Fibroblast of lung (primary cell): ENCODE measurements around the gene CLEC4G. TPM values are rescaled to one million over a fixed set of nuclear protein-coding genes. Genes with fewer than 3 reads are reported as not detected.

Experiments
- DNase-seq, 2 donors: peaks; one replicate each; pipeline versions ENCODE4 v3.0.0 to v3.0.0-alpha.2; 2010; ENCODE audit warnings: low read depth in 2 of 2
- H2AFZ ChIP-seq: 2 replicates; pipeline ENCODE4 v1.5.1; 2012; ENCODE audit warnings: low read length, control low read depth, inconsistent platforms
- H3K27ac ChIP-seq: 2 replicates; pipeline ENCODE4 v1.5.1; 2011; ENCODE audit warnings: low read length, control low read depth; ENCODE audit not compliant: insufficient read depth
- H3K27me3 ChIP-seq: 2 replicates; pipeline ENCODE4 v1.5.1; 2011; ENCODE audit warnings: mild to moderate bottlenecking, low read length; ENCODE audit not compliant: control insufficient read depth, insufficient read depth
- H3K36me3 ChIP-seq: 2 replicates; pipeline ENCODE4 v1.5.1; 2011; ENCODE audit warnings: low read length; ENCODE audit not compliant: control insufficient read depth, insufficient read depth
- H3K4me1 ChIP-seq: 2 replicates; pipeline ENCODE4 v1.5.1; 2011; ENCODE audit warnings: low read length; ENCODE audit not compliant: control insufficient read depth, insufficient read depth; ENCODE audit errors: extremely low read depth
- H3K4me2 ChIP-seq: 2 replicates; pipeline ENCODE4 v1.5.1; 2011; ENCODE audit warnings: low read length, control low read depth; ENCODE audit not compliant: insufficient read depth; ENCODE audit errors: extremely low read depth
- H3K4me3 ChIP-seq, 4 experiments: fragments of 200-600 bp in 1 of 4; sonication (generic) in 1 of 4; replicated peaks in 1 of 4; 2 replicates each; pipeline ENCODE4 v1.5.1; 2011 to 2016; ENCODE audit warnings: low read length in 4 of 4, low read depth in 3 of 4, mild to moderate bottlenecking in 3 of 4, control low read depth in 2 of 4, inconsistent platforms in 1 of 4, mixed read lengths in 1 of 4; ENCODE audit not compliant: insufficient read depth in 1 of 4; ENCODE audit errors: control extremely low read depth in 1 of 4
- H3K79me2 ChIP-seq: 2 replicates; pipeline ENCODE4 v1.5.1; 2012; ENCODE audit warnings: mild to moderate bottlenecking, low read length, inconsistent platforms; ENCODE audit not compliant: control insufficient read depth, insufficient read depth
- H3K9ac ChIP-seq: 2 replicates; pipeline ENCODE4 v1.5.1; 2011; ENCODE audit warnings: mild to moderate bottlenecking, low read length, control low read depth; ENCODE audit not compliant: insufficient read depth
- H3K9me3 ChIP-seq: 2 replicates; pipeline ENCODE4 v1.5.1; 2012; ENCODE audit warnings: low read depth, low read length; ENCODE audit not compliant: control insufficient read depth, insufficient read depth
- H4K20me1 ChIP-seq: 2 replicates; pipeline ENCODE4 v1.5.1; 2011; ENCODE audit warnings: low read length; ENCODE audit not compliant: control insufficient read depth, insufficient read depth; ENCODE audit errors: extremely low read depth
- CTCF ChIP-seq, 2 donors: IDR thresholded peaks in 1 of 2; conservative IDR thresholded peaks in 1 of 2; 1 replicate in 1 of 2; 2 replicates in 1 of 2; pipeline ENCODE4 v1.5.1; 2011 to 2012; ENCODE audit warnings: low read length in 2 of 2, control low read depth in 1 of 2, inconsistent platforms in 1 of 2, low read depth in 1 of 2, mild to moderate bottlenecking in 1 of 2
- EZH2 ChIP-seq: IDR thresholded peaks from 2 replicates; pipeline ENCODE4 v1.5.1; 2012; ENCODE audit warnings: low read length, control low read depth, mild to moderate bottlenecking; ENCODE audit errors: missing control alignments
- polyA plus RNA-seq, 2 donors: library from polyadenylated mRNA; depleted of rRNA in 1 of 2; stranded (reverse) in 1 of 2; unstranded in 1 of 2; fragments of >200 nt; gene quantifications; 2 replicates each; pipeline ENCODE4 v1.2.1, GENCODE V29; 2011 to 2012; ENCODE audit warnings: missing spikeins in 1 of 2
- total RNA-seq: library from RNA; depleted of rRNA; stranded (reverse); fragments of >200 nt; gene quantifications from 2 replicates; pipeline ENCODE4 v1.2.1, GENCODE V29; 2014

The CLEC4G gene
- total and polyA plus RNA-seq, 2 donors (not counting 1 experiment from before 2014, with no cell fraction given) = not detected

GRCh38 chr19:7679771-7680605 is 51.9 kb downstream of the CLEC4G start:
- Histone ChIP-seq H3K9ac (no peak overlapping the region), H4K20me1 (no peaks in the 10 kb centered on the region), H3K4me2 (peak overlapping the region; percentile 67), H3K27ac (no peak overlapping the region), H3K4me1 (no peaks in the 10 kb centered on the region), H3K79me2 (peaks cover 7% of the 10 kb centered on the region), H3K4me3 (peak overlapping the region in 2 of 4 experiments; percentile 30 to 46), H2AFZ (peak overlapping the region; percentile 57), H3K27me3 (peaks cover 2% of the 10 kb centered on the region), H3K36me3 (peaks cover 4% of the 10 kb centered on the region), H3K9me3 (no peaks in the 10 kb centered on the region)
- TF ChIP-seq EZH2 (no peak), CTCF (conservative IDR thresholded peaks at IDR 0.05 in 1 of 2, IDR thresholded peaks at IDR 0.05 in 1 of 2; ENCODE audit: low read depth in 1 of 2, low read length in 2 of 2) (no peak)
- no peak for DNase-seq

- Histone ChIP-seq H2AFZ (no peak overlapping the region), H3K9me3 (no peaks in the 10 kb centered on the region), H3K36me3 (peaks cover 4% of the 10 kb centered on the region), H3K27me3 (peaks cover 2% of the 10 kb centered on the region), H3K9ac (no peak overlapping the region), H4K20me1 (no peaks in the 10 kb centered on the region), H3K4me1 (no peaks in the 10 kb centered on the region), H3K4me2 (no peak overlapping the region), H3K27ac (no peak overlapping the region), H3K79me2 (peaks cover 7% of the 10 kb centered on the region), H3K4me3 (no peak overlapping the region)
- TF ChIP-seq EZH2 = no peak
- no peak for TF ChIP-seq CTCF (conservative IDR thresholded peaks at IDR 0.05 in 1 of 2, IDR thresholded peaks at IDR 0.05 in 1 of 2; ENCODE audit: low read depth in 1 of 2, low read length in 2 of 2)
- no peak for DNase-seq
These were observed 52.7 kb downstream of the CLEC4G start for GRCh38 chr19:7678971-7679751.

Other genes starting within 250 kb of the CLEC4G start
- 3.8 and 3.9 TPM in 2 replicates for gene PEX11G, start 243.1 kb downstream of the CLEC4G start, total RNA-seq
- gene PEX11G, start 243.1 kb downstream of the CLEC4G start, polyA plus RNA-seq = 1.2 and 1.5 TPM in 2 replicates
- gene ZNF358, start 216.0 kb downstream of the CLEC4G start, total RNA-seq = 16.2 and 16.7 TPM in 2 replicates
- 24.0 and 26.8 TPM in 2 replicates for gene ZNF358, start 216.0 kb downstream of the CLEC4G start, polyA plus RNA-seq
- 3.9 and 4.0 TPM in 2 replicates for gene MCOLN1, start 209.5 kb downstream of the CLEC4G start, total RNA-seq
- 15.1 and 20.5 TPM in 2 replicates for gene MCOLN1, start 209.5 kb downstream of the CLEC4G start, polyA plus RNA-seq
- gene PNPLA6, start 196.4 kb downstream of the CLEC4G start, total RNA-seq = 61.9 and 89.2 TPM in 2 replicates
- 20.9 and 34.2 TPM in 2 replicates for gene PNPLA6, start 196.4 kb downstream of the CLEC4G start, polyA plus RNA-seq
- gene CAMSAP3, start 136.2 kb downstream of the CLEC4G start, total RNA-seq = not detected in 2 replicates
- not detected in 2 replicates for gene CAMSAP3, start 136.2 kb downstream of the CLEC4G start, polyA plus RNA-seq
- gene XAB2, start 102.6 kb downstream of the CLEC4G start, total RNA-seq = 19.0 and 28.2 TPM in 2 replicates
- 12.5 and 16.5 TPM in 2 replicates for gene XAB2, start 102.6 kb downstream of the CLEC4G start, polyA plus RNA-seq
- 15.7 and 16.9 TPM in 2 replicates for gene PET100, start 102.3 kb downstream of the CLEC4G start, total RNA-seq
- 37.5 and 38.8 TPM in 2 replicates for gene PET100, start 102.3 kb downstream of the CLEC4G start, polyA plus RNA-seq
- gene PCP2, start 98.4 kb downstream of the CLEC4G start, total RNA-seq = not detected in 2 replicates
- not detected in 2 replicates for gene PCP2, start 98.4 kb downstream of the CLEC4G start, polyA plus RNA-seq
- gene STXBP2, start 95.0 kb downstream of the CLEC4G start, total RNA-seq = 2.8 and 4.6 TPM in 2 replicates
- 4.6 and 5.3 TPM in 2 replicates for gene STXBP2, start 95.0 kb downstream of the CLEC4G start, polyA plus RNA-seq
- gene RETN, start 63.1 kb downstream of the CLEC4G start, total RNA-seq = not detected in 2 replicates
- gene RETN, start 63.1 kb downstream of the CLEC4G start, polyA plus RNA-seq = not detected in 2 replicates
- gene MCEMP1, start 55.0 kb downstream of the CLEC4G start, total RNA-seq = not detected in 2 replicates
- not detected in 2 replicates for gene MCEMP1, start 55.0 kb downstream of the CLEC4G start, polyA plus RNA-seq
- gene TRAPPC5, start 51.3 kb downstream of the CLEC4G start, total RNA-seq = 49.6 and 103 TPM in 2 replicates
- 19.4 and 22.2 TPM in 2 replicates for gene TRAPPC5, start 51.3 kb downstream of the CLEC4G start, polyA plus RNA-seq
- not detected in 2 replicates for gene FCER2, start 30.0 kb downstream of the CLEC4G start, total RNA-seq
- not detected in 2 replicates for gene FCER2, start 30.0 kb downstream of the CLEC4G start, polyA plus RNA-seq
- gene CD209, start 15.4 kb upstream of the CLEC4G start, total RNA-seq = not detected in 2 replicates
- not detected in 2 replicates for gene CD209, start 15.4 kb upstream of the CLEC4G start, polyA plus RNA-seq
- gene CLEC4M, start 31.1 kb upstream of the CLEC4G start, total RNA-seq = not detected in 2 replicates
- not detected in 2 replicates for gene CLEC4M, start 31.1 kb upstream of the CLEC4G start, polyA plus RNA-seq
- gene EVI5L, start 98.1 kb upstream of the CLEC4G start, total RNA-seq = 13.4 and 16.5 TPM in 2 replicates
- gene EVI5L, start 98.1 kb upstream of the CLEC4G start, polyA plus RNA-seq = 8.8 and 10.4 TPM in 2 replicates
- under 0.01 TPM in 1 of 2 replicates, not detected in the other for gene PRR36, start 142.3 kb upstream of the CLEC4G start, total RNA-seq
- gene PRR36, start 142.3 kb upstream of the CLEC4G start, polyA plus RNA-seq = not detected in 2 replicates
- gene LRRC8E, start 156.4 kb upstream of the CLEC4G start, total RNA-seq = 2.6 and 3.0 TPM in 2 replicates
- 3.5 and 3.7 TPM in 2 replicates for gene LRRC8E, start 156.4 kb upstream of the CLEC4G start, polyA plus RNA-seq
- gene MAP2K7, start 171.8 kb upstream of the CLEC4G start, total RNA-seq = 8.7 and 10.4 TPM in 2 replicates
- 7.8 and 8.5 TPM in 2 replicates for gene MAP2K7, start 171.8 kb upstream of the CLEC4G start, polyA plus RNA-seq
- gene TGFBR3L, start 182.7 kb upstream of the CLEC4G start, total RNA-seq = 1.0 and 1.3 TPM in 2 replicates
- 0.35 TPM in 1 of 2 replicates, not detected in the other for gene TGFBR3L, start 182.7 kb upstream of the CLEC4G start, polyA plus RNA-seq
- gene SNAPC2, start 188.2 kb upstream of the CLEC4G start, total RNA-seq = 11.4 and 12.8 TPM in 2 replicates
- gene SNAPC2, start 188.2 kb upstream of the CLEC4G start, polyA plus RNA-seq = 13.4 and 15.6 TPM in 2 replicates
- 0.66 and 0.77 TPM in 2 replicates for gene CTXN1, start 194.0 kb upstream of the CLEC4G start, total RNA-seq
- gene CTXN1, start 194.0 kb upstream of the CLEC4G start, polyA plus RNA-seq = 0.85 and 1.1 TPM in 2 replicates
- gene TIMM44, start 211.6 kb upstream of the CLEC4G start, total RNA-seq = 53.9 and 56.1 TPM in 2 replicates
- gene TIMM44, start 211.6 kb upstream of the CLEC4G start, polyA plus RNA-seq = 29.5 and 32.3 TPM in 2 replicates